Stimulated activated naive CD8-positive, alpha-beta T cell treated with anti-CD3 and anti-CD28 coated beads, Interleukin-15, Interleukin-2, amounts not matched to agents 100 U/mL and 50 U/mL, for 24 hours (primary cell): ENCODE data around the gene CHP1.
A peak's percentile ranks its signal among the peaks of the same experiment; 100 is the strongest.
"Not testable (repeated sequence)": the region's sequence is repeated elsewhere in the genome, so short reads cannot be mapped to it uniquely, and the experiment has no call there.

ENCODE experiments used
- ATAC-seq: fragments of 150-1000 bp; cut with Tn5 transposase; one replicate; pipeline ENCODE4 v1.10.0; 2021
- DNase-seq: peaks from one replicate; pipeline ENCODE4 v3.0.0; 2021

The CHP1 gene

DNA sequence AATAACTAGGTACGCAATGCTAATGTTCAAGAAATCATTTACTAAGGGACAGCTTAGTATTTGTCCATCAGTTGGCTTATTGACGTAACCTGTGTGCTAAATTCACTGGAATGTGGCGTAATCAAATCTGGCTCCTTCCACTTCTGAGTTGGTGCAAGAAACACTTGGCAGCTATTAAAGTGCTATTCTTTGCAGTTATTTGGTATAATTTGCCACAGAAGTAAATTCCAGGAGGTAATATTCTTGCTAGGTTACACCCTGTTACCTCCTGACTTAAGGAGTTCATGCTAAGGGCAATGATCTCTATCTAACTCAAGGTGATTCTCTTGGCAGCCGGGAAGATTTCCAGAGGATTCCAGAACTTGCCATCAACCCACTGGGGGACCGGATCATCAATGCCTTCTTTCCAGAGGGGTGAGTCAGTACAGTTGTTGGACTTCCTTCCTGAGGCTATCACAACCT is 25.5 kb downstream of the CHP1 start:
- DNase-seq (no peak), ATAC-seq (no peak)

DNA sequence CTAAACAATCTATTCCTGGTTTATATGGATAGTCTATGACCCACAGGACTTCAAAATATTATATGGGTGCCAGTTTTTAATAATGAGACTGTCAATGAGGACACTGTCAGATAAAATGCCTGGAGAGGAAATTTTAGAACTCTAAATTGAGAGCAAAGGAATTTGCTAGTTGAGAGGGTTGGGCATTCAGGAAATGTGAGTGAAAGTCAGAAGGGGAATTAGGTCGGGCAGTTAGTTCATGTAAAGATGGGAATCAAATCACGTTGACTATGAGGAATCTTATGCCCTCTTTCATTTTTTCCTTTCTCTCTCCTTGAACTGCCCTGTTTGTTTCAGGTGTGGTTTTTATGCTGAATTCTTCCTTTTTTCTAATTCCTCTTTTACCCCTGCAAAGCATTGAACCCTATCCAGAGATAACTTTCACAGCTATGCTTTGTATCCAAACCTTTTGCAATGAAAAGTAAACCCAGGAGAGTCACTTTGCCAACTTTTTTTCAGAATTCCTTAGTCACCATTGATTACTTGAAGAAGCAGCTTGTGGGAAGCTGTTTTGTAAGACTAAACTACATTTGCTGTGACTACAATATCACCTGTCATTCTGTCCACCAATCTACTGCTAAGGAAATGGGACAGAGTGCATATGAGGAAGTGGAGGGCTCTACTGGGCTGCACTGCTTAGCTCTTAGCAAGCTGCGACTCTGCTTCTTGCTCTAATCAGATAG is 27.8 kb downstream of the CHP1 start:
- ATAC-seq (no peak), DNase-seq (no peak)

DNA sequence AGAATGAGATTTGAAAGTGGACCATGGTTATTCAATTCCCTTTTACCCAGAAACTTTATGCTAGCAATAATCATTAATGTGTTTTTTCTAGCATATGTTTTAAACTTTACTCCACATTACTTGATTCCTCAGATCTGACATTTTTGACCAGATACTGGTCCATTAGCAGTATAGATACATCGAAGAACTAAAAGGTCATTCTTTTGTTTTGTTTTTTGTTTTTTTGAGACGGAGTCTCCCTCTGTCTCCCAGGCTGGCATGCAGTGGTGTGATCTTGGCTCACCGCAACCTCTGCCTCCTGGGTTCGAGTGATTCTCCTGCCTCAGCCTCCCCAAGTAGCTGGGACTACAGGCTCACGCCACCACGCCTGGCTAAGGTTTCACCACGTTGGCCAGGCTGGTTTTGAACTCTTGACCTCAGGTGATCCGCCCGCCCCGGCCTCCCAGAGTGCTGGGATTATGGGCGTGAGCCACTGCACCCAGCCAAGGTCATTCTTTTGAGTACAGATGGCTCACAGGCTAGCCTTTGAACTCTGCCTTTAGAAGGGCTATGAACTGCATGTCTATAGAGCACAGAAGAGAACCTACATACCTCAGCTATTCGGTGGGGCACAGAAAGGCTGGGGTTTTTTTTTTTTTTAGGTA is 28.6 kb downstream of the CHP1 start:
- DNase-seq (no peak), ATAC-seq (no peak)

DNA sequence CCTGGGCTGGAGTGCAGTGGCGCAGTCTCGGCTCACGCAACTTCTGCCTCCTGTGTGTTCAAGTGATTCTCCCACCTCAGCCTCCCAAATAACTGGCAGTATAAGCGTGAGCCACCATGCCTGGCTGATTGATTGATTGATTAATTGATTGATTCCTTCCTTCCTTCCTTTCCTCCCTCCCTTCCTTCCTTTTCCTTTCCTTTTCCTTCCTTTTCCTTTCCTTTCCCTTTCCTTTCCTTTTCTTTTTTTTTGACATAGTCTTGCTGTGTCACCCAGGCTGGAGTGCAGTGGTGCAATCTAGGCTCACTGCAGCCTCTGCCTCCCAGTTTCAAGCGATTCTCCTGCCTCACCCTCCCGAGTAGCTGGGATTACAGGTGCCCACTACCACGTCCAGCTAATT is 29.9 kb downstream of the CHP1 start:
- ATAC-seq, DNase-seq: not testable (repeated sequence)

DNA sequence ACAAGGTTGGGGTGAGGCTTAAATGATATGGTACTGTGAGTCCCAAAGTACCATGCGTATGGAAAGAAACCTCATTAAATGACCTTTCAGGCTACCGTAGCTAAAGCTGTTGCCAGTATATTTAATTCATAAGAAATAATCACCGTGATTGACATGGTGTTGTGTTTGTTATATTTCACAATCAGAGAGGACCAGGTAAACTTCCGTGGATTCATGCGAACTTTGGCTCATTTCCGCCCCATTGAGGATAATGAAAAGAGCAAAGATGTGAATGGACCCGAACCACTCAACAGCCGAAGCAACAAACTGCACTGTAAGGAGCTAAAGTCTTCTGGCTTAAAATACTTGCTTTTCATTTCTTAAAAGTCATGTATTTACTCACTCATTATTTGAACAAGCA is 31.5 kb downstream of the CHP1 start:
- DNase-seq (no peak), ATAC-seq (no peak)

DNA sequence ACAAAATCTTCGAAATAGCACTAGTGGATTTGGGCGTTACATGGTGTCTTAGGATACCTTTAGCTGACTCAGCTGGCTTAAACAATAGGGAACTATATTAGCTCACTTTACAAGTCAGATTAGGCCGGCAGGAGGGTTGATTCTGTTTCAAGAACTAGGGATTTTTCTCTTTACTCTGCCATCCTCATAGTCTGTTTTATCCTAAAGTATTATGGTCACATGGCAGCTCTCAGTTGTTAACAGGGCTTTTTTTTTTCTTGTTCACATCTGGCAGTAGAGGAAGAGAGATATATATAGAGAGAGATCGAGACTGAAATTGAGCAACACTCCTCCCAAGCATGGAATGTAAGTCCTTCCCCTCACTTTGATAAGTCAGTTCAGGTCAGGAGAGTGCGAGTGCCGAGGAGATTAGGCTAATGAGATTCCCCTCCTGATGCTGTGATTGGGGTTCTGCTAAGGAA is 32.9 kb downstream of the CHP1 start:
- DNase-seq (no peak), ATAC-seq (no peak)

DNA sequence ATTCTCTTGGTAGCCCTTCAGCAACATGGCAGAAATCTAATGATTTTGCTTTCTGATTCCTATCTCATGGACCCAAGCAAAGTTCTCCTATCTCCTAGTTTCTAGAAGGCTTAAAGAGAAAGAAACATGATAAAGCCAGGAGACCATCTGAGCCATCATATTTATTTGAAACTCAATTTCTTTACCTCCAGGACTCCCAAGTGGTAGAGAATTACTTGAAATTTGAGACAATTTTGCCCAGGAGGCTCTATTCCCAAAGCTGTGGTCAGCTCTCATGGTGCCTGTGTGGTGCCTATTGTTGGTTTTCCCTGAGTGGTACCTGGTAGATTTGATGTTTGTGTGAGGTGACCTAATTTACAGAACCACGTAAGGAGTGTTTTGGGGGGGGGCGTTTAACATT is 38.8 kb downstream of the CHP1 start:
- DNase-seq (no peak), ATAC-seq (no peak)

DNA sequence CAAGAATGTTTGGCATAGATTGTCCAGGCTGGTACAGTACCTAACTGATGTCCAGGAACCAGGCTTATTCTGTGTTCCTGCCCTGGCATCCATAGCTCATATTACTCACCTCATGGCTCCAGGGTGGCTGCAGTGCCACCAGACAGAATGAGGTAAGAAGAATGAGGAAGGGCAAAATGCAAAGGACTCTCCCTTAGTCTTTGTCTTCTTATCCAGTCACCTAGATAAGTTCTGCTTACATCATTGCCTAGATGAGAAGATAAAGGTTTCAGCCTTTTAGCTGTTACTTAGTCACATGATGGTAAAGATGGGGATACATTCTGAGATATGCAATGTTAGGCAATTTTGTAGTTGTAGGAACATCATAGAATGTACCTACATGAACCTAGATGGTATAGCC is 45.8 kb downstream of the CHP1 start:
- no peak for ATAC-seq
- DNase-seq, result no peak

DNA sequence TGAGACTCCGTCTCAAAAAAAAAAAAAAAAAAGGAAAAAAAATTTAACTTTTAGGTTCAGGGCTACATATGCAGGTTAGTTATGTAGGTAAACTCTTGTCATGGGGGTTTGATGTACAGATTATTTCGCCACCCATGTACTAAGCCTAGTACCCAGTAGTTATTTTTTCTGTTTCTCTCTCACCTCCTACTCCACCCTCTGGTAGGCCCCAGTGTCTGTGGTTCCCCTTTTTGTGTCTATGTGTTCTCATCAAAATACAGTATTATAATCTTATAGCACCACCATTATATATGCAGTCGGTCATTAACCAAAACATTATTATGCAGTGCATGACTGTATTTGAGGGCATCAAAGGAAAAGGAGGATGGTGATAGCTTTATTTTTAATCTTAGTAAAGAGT is 47.3 kb downstream of the CHP1 start:
- DNase-seq (no peak), ATAC-seq (no peak)

DNA sequence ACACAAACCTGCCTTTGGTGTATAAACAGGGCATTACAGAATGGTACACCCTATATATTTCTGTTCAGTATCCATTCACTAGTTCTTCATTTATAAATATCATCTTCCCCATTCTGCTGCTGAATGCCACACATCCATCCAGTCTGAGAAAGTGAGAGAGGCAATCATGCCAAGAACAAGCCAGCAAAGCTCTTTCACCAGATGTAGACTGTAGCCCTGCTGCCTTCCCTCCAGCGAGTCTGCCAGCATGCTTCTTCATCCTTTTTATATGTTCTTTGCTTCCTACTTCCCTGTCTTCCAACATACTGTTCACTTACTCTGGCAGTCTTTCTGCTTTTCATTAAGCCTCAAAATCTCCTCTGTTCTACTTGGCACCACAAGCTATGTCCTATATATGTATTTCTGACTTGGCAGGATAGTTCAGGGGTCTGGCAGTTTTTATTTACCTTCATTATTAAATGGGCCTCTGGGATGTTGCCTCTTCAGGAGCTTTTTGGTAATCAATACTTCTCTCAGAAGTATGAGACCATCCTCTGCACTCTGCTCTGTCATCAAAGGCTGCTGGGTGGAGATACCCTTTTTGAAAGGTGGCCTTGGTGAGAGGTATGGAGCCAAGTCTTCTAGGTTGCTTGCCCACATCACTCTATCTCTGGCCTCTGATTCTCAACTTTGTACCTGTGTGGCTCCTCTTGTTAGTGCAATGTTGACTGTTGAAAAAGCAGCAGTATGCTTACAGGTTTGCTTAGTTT is 48.6 kb downstream of the CHP1 start:
- DNase-seq (no peak), ATAC-seq (no peak)

DNA sequence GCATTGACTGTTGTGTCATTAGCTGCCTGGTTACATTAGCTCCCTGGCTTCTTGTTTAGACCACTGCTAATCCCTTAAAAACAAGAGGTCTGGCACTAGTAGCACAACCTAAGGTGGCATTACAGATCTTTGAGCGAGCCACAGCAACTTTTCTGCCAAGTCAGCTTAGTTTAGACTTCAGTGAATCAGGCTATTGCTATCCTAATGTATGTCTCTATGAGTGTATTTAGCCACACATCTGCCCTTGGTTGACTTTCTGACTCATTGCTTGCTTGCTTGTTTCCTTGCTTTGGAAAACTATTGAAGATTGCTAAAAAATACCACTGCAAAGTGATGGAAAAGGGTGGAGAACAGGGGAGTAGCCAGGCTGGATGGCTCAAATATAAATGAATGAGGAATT is 50.2 kb downstream of the CHP1 start:
- no peak for DNase-seq
- ATAC-seq, result no peak

DNA sequence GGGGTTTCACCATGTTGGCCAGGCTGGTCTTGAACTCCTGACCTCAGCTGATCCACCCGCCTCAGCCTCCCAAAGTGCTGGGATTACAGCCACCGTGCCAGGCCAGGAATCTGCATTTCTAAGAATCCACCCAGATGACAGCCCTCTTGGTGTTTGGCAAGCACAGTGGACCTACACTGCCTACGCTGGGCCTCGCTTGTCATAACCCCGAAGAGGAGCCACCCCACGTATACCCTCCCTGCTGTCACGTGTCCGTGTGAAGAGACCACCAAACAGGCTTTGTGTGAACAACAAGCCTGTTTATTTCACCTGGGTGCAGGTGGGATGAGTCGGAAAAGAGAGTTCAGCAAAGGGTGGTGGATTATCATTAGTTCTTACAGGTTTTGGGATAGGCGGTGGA is 51.4 kb downstream of the CHP1 start:
- ATAC-seq, DNase-seq: not testable (repeated sequence)

DNA sequence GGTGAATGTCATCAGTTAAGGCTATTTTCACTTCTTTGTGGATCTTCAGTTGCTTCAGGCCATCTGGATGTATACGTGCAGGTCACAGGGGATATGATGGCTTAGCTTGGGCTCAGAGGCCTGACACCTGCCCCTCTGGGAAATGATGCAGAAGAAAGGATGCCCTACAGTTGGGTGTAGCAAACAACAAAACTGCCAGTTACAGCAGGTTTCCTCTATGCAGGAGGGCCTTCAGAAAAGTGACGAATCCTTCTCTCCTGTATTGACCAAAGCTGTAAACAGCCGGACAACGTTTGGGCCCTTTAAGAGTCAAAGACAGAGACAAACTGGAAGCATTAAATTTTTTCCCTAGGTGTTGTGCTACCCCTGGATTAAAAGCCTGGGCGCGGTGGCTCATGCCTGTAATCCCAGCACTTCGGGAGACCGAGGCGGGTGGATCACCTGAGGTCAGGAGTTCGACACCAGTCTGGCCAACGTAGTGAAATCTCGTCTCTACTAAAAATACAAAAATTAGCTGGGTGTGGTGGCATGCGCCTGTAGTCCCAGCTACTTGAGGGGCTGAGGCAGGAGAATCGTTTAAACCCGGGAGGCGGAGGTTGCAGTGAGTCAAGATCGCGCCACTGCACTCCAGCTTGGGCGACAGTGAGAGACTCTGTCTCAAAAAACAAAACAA is 52.0 kb downstream of the CHP1 start:
- not testable (repeated sequence) for DNase-seq, ATAC-seq

DNA sequence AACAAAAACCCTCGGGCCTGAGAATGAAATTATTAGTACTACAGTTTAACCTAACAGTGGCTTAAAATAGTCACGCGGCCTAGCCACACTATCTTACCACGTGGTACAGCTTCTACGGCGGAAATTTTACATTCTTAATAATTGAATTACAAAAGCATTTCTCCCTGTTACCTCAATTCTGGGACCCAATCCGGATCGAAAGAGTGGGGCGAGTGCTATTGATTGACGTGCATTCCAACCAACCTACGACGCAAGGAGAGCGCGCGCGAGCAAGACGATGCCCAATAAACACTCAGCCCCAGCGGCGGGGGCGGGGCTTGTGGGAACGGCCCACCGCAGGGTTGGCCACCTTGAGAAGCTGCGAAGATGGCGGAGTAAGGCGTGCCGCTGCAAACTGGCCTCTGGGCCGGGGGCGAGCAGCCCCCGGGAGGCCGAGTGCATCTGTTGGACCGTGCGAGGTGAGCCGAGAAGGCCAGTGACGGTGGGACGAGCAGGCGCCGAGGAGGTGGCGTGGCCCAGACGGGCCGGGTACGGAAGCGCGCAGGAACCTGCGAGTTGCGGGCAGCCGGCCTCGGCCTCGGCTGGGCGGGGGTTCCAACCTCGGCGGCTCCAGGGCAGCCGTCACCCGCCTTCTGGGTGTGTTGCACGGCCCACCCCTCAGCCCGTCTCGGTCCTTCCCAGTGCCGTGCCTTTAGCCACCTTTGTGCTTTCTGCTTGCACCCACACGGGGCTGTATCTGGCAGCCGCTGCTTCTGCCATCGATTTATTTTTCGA is 52.8 kb downstream of the CHP1 start:
- DNase-seq, result peak; percentile 98
- peak; percentile 96 for ATAC-seq

DNA sequence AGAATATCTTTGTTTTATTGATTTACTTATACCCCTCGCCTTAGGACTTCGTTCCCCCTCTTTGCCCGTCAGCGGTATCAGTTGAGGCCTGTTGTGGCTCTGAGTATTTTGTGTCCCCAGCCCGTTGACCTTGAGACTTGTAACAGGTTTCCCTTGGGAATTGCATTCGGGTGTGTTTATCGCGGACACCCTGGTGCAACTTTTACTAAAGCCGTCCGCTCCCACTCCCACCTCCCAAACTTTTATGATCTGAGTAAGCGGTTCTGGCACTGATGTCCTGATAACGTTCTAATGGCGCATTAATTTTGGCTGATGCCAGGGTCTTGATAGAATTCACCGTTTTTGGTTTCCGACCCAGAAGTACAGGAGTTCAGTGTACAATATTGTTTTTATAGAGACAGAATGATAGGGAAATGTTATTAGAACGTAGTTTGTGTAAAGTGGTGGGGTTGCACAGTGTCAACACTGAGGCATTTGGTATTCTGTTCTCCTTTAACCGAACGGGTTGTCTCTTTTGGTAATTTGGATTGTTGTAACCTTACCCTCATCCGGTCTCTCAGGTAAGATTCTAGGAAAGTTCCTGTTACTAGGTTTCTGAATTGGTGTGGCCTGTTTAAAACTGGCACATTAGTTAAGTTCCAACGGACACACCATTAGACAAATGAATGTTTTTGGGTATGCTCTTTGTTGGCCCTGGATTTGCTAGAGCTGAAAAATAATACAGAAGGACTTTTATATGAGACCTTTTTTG is 53.5 kb downstream of the CHP1 start:
- no peak for DNase-seq
- no peak for ATAC-seq

DNA sequence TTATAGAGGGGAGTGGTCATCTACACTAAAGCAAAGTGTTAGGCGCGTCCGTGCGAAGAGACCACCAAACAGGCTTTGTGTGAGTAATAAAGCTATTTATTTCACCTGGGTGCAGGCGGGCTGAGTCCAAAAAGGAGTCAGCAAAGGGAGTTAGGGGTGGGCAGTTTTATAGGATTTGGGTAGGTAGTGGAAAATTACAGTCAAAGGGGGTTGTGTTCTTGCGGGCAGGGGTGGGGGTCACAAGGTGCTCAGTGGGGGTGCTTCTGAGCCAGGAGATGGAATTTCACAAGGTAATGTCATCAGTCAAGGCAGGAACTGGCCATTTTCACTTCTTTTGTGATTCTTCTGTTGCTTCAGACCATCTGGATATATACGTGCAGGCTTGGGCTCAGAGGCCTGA is 54.2 kb downstream of the CHP1 start:
- DNase-seq (peak; percentile 10), ATAC-seq (no peak)

DNA sequence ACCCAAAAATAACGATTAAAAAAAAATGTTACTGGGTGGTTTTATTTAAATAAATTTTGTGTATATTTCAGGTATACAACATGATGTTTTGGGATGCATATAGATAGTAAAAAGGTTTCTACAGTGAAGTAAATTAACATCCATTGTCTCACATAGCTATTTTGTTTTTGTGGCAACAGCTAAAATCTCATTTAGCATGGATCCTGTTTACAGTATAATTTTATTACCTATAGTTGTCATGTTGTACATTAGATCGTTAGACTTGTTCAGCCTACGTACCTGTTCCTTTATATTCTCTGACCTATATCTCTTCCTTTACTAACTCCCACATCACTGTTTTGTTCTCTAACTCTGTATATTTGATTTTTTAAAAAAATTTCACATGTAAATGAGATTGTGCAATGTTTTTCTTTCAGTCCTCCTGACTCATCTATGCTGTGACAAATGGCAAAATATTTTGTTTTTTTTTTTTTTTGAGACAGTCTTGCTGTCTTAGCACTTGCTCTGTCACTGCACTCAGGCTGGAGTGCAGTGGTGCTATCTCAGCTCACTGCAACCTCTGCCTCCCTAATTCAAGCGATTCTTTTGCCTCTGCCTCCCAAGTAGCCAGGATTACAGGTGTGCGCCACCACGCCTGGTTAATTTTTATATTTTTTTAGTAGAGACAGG is 55.7 kb downstream of the CHP1 start:
- DNase-seq (no peak), ATAC-seq (no peak)

DNA sequence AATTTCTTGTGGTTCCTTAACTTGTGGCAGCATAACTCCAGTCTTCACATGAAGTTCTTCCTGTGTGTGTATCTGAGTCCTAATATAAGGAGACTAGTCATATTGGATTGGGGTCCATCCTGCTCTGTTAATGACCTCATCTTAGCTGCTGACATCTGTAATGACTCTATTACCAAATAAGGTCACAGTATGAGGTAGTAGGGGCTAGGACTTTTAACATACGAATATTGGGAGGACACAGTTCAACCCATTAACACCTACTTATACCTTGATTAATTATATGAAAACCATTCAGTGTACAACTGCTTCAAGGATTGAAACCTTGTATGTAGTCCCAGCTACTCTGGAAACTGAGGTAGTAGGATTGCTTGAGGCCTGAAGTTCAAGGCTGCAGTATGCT is 57.4 kb downstream of the CHP1 start:
- DNase-seq (no peak), ATAC-seq (no peak)

DNA sequence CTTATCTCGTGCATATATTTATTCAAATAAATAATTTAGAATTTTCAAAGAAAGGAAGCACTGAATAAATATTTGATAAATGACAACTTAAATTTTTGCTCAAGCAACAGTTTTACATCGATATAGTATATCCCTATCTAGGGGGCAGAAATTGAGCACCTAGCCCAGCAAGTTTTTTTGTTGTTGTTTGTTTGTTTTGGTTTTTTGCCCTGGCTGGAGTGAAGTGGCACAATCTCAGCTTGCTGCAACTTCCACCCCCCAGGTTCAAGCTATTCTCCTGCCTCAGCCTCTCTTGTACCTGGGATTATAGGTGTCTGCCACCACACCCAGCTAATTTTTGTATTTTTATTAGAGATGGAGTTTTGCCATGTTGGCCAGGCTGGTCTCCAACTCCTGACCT is 58.9 kb downstream of the CHP1 start:
- no peak for DNase-seq

DNA sequence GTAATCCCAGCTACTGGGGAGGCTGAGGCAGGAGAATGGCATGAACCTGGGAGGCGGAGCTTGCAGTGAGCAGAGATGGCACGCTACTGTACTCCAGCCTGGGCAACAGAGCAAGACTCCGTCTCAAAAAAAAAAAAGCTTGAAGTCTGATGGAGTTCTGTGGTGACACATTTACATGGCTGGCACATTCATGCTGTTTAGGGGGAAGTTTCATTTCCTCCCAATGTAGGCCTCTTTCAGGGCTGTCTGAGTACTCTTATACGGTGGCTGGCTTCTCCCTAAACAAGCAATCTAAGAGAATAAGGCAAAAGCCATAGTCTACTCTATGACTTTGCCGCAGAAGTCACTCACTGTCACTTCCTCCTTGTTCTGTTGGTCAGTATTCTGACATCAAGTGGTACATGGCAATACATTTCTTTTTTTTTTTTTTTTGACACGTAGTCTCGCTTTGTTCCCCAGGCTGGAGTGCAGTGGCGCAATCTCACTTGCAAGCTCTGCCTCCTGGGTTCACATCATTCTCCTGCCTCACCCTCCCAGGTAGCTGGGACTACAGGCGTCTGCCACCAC is 60.1 kb downstream of the CHP1 start:
- peak; percentile 54 for ATAC-seq
- no peak for DNase-seq

More for the DNA sequence above, 58.9 kb downstream of the CHP1 start:
- no peak for ATAC-seq
